Measurements from ENCODE around the gene LSM10.

LSM10 gene

GRCh38 chr1:36411674-36412648 is 14.3 kb upstream of the LSM10 start:
- TF ChIP-seq CTCF (IDR thresholded peaks at IDR 0.05; ENCODE audit: control insufficient read depth, extremely low read depth, insufficient read depth): no peak
- H3K4me3 ChIP-seq (ENCODE audit: low read depth, low read length): no peak overlapping the region
- no peak for DNase-seq (ENCODE audit: low read depth)

GRCh38 chr1:36408479-36408878 is 10.8 kb upstream of the LSM10 start:
- DNase-seq (ENCODE audit: low read depth): no peak
- no peak overlapping the region for H3K4me3 ChIP-seq (ENCODE audit: low read depth, low read length)
- no peak for TF ChIP-seq CTCF (IDR thresholded peaks at IDR 0.05; ENCODE audit: control insufficient read depth, extremely low read depth, insufficient read depth)

- no peak for DNase-seq (ENCODE audit: low read depth)
- no peak overlapping the region for H3K4me3 ChIP-seq (ENCODE audit: low read depth, low read length)
- no peak for TF ChIP-seq CTCF (IDR thresholded peaks at IDR 0.05; ENCODE audit: control insufficient read depth, extremely low read depth, insufficient read depth)
These were observed 8.7 kb upstream of the LSM10 start for GRCh38 chr1:36406440-36406839.

GRCh38 chr1:36402504-36402890 is 4.8 kb upstream of the LSM10 start:
- H3K4me3 ChIP-seq (ENCODE audit: low read depth, low read length): no peak overlapping the region
- no peak for DNase-seq (ENCODE audit: low read depth)
- TF ChIP-seq CTCF (IDR thresholded peaks at IDR 0.05; ENCODE audit: control insufficient read depth, extremely low read depth, insufficient read depth): no peak

- TF ChIP-seq CTCF (IDR thresholded peaks at IDR 0.05; ENCODE audit: control insufficient read depth, extremely low read depth, insufficient read depth): no peak
- no peak for DNase-seq (ENCODE audit: low read depth)
- H3K4me3 ChIP-seq (ENCODE audit: low read depth, low read length): no peak overlapping the region
These were observed 4.1 kb upstream of the LSM10 start for GRCh38 chr1:36401602-36402503.

- TF ChIP-seq CTCF (IDR thresholded peaks at IDR 0.05; ENCODE audit: control insufficient read depth, extremely low read depth, insufficient read depth): no peak
- no peak overlapping the region for H3K4me3 ChIP-seq (ENCODE audit: low read depth, low read length)
- no peak for DNase-seq (ENCODE audit: low read depth)
These were observed 3.3 kb upstream of the LSM10 start for GRCh38 chr1:36400825-36401601.

All from LNCaP clone FGC (cell line).